ENCODE results near the gene STAT4. TPM values are rescaled to one million over a fixed set of nuclear protein-coding genes. Genes with fewer than 3 reads are reported as not detected.

STAT4 gene
- total and polyA plus RNA-seq, 2 donors: 7.5 to 13.9 TPM

GRCh38 chr2:191013682-191013931 lies 137.2 kb downstream of the STAT4 start:
- peaks cover 22 to 42% of the 10 kb centered on the region in 2 donors for H3K4me1 ChIP-seq (ENCODE audit: control insufficient read depth in 2 of 2, insufficient read depth in 2 of 2, low read length in 2 of 2)
- peak overlapping the region; percentile 89 to 91 for H3K4me3 ChIP-seq (ENCODE audit: low read length in 2 of 2)
- WGBS: under 1% methylated on average over 14 of the region's 14 CpGs
- H3K27me3 ChIP-seq (ENCODE audit: control insufficient read depth in 2 of 2, insufficient read depth in 1 of 2, low read length in 1 of 2): no peaks in the 10 kb centered on the region
- DNase-seq (ENCODE audit: low read depth in 6 of 9, low spot score in 9 of 9): no peak
- peaks cover 0 to 34% of the 10 kb centered on the region in 2 donors for H3K36me3 ChIP-seq (ENCODE audit: control insufficient read depth in 2 of 2, insufficient read depth in 2 of 2, low read length in 1 of 2)
- peak overlapping the region; percentile 98 to 99 for H3K27ac ChIP-seq (ENCODE audit: low read depth in 1 of 2, low read length in 1 of 2)
- peaks cover 0 to 3% of the 10 kb centered on the region in 2 donors for H3K9me3 ChIP-seq (ENCODE audit: control insufficient read depth in 2 of 2, insufficient read depth in 1 of 2, low read length in 1 of 2)

DNA sequence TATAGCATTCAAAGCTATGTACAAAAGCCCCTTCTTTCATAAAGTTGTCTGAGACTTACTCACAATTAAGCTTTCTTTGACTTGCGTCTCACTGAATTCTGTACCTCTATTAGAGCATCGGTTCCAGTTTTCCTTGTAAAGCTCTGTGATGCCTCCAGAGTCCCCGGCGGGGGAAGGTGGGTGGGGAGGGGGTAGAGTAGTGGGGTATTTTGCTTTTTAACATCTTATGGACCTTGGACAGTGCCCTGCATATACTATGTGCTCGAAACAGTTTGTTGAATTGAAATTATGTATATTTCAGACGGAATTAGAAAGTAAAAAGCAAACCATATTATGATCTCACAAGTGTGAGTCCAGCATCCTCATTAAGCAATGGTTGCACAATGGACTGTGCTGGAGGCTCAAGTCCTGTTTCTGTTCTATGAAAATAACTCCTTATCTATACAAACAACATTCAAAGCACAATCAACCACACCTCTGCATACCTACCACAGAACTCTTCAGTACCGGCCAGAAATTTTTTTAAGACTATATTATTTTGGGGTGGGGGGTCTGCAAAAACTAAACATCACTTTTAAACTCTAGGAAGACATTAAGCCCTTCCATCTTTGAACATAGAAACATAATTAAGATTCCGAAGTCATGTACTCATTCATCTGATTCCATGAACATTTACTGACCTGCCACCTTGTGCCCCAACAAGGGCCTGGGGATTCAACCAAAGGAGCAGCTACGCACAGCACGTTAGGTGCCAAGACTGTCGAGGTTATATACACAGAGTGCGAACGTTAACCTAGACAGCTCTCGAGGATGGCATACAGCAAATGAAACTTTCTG lies 137.7 kb downstream of the STAT4 start:
- Histone ChIP-seq H3K27ac (ENCODE audit: low read depth in 1 of 2, low read length in 1 of 2) (peak overlapping the region; percentile 98 to 99), H3K4me3 (ENCODE audit: low read length in 2 of 2) (peak overlapping the region; percentile 89 to 91), H3K27me3 (ENCODE audit: control insufficient read depth in 2 of 2, insufficient read depth in 1 of 2, low read length in 1 of 2) (no peaks in the 10 kb centered on the region), H3K36me3 (ENCODE audit: control insufficient read depth in 2 of 2, insufficient read depth in 2 of 2, low read length in 1 of 2) (peaks cover 0 to 38% of the 10 kb centered on the region in 2 donors), H3K9me3 (ENCODE audit: control insufficient read depth in 2 of 2, insufficient read depth in 1 of 2, low read length in 1 of 2) (peaks cover 0 to 3% of the 10 kb centered on the region in 2 donors), H3K4me1 (ENCODE audit: control insufficient read depth in 2 of 2, insufficient read depth in 2 of 2, low read length in 2 of 2) (peaks cover 24 to 41% of the 10 kb centered on the region in 2 donors)
- 44% methylated on average over 14 of the region's 14 CpGs for WGBS
- no peak for DNase-seq (ENCODE audit: low read depth in 6 of 9, low spot score in 9 of 9)

GRCh38 chr2:191012346-191012745 lies 138.4 kb downstream of the STAT4 start:
- H3K9me3 ChIP-seq (ENCODE audit: control insufficient read depth in 2 of 2, insufficient read depth in 1 of 2, low read length in 1 of 2): peaks cover 0 to 3% of the 10 kb centered on the region in 2 donors
- H3K4me3 ChIP-seq (ENCODE audit: low read length in 2 of 2): peak overlapping the region; percentile 89 to 91
- H3K27ac ChIP-seq (ENCODE audit: low read depth in 1 of 2, low read length in 1 of 2): peak overlapping the region in 1 of 2 donors; percentile 41
- WGBS: 95% methylated on average over 3 of the region's 3 CpGs
- DNase-seq (ENCODE audit: low read depth in 6 of 9, low spot score in 9 of 9): no peak
- H3K4me1 ChIP-seq (ENCODE audit: control insufficient read depth in 2 of 2, insufficient read depth in 2 of 2, low read length in 2 of 2): peaks cover 24 to 41% of the 10 kb centered on the region in 2 donors
- H3K36me3 ChIP-seq (ENCODE audit: control insufficient read depth in 2 of 2, insufficient read depth in 2 of 2, low read length in 1 of 2): peaks cover 0 to 44% of the 10 kb centered on the region in 2 donors
- H3K27me3 ChIP-seq (ENCODE audit: control insufficient read depth in 2 of 2, insufficient read depth in 1 of 2, low read length in 1 of 2): no peaks in the 10 kb centered on the region

GRCh38 chr2:191010887-191011885 lies 139.6 kb downstream of the STAT4 start:
- DNase-seq (ENCODE audit: low read depth in 6 of 9, low spot score in 9 of 9): no peak
- Histone ChIP-seq H3K27me3 (ENCODE audit: control insufficient read depth in 2 of 2, insufficient read depth in 1 of 2, low read length in 1 of 2) (no peaks in the 10 kb centered on the region), H3K9me3 (ENCODE audit: control insufficient read depth in 2 of 2, insufficient read depth in 1 of 2, low read length in 1 of 2) (peaks cover 0 to 3% of the 10 kb centered on the region in 2 donors), H3K4me3 (ENCODE audit: low read length in 2 of 2) (peak overlapping the region in 1 of 2 donors; percentile 89), H3K36me3 (ENCODE audit: control insufficient read depth in 2 of 2, insufficient read depth in 2 of 2, low read length in 1 of 2) (peaks cover 9 to 55% of the 10 kb centered on the region in 2 donors), H3K4me1 (ENCODE audit: control insufficient read depth in 2 of 2, insufficient read depth in 2 of 2, low read length in 2 of 2) (peaks cover 24 to 41% of the 10 kb centered on the region in 2 donors), H3K27ac (ENCODE audit: low read depth in 1 of 2, low read length in 1 of 2) (no peak overlapping the region)
- 91% methylated on average over 14 of the region's 14 CpGs for WGBS

- Histone ChIP-seq H3K27ac (ENCODE audit: low read depth in 1 of 2, low read length in 1 of 2) (no peak overlapping the region), H3K4me3 (ENCODE audit: low read length in 2 of 2) (no peak overlapping the region), H3K4me1 (ENCODE audit: control insufficient read depth in 2 of 2, insufficient read depth in 2 of 2, low read length in 2 of 2) (peaks cover 18 to 30% of the 10 kb centered on the region in 2 donors), H3K36me3 (ENCODE audit: control insufficient read depth in 2 of 2, insufficient read depth in 2 of 2, low read length in 1 of 2) (peaks cover 21 to 70% of the 10 kb centered on the region in 2 donors), H3K9me3 (ENCODE audit: control insufficient read depth in 2 of 2, insufficient read depth in 1 of 2, low read length in 1 of 2) (peaks cover 0 to 3% of the 10 kb centered on the region in 2 donors), H3K27me3 (ENCODE audit: control insufficient read depth in 2 of 2, insufficient read depth in 1 of 2, low read length in 1 of 2) (no peaks in the 10 kb centered on the region)
- WGBS: 97% methylated on average over 4 of the region's 4 CpGs
- no peak for DNase-seq (ENCODE audit: low read depth in 6 of 9, low spot score in 9 of 9)
Measured at GRCh38 chr2:191009541-191010374, 141.0 kb downstream of the STAT4 start.

DNA sequence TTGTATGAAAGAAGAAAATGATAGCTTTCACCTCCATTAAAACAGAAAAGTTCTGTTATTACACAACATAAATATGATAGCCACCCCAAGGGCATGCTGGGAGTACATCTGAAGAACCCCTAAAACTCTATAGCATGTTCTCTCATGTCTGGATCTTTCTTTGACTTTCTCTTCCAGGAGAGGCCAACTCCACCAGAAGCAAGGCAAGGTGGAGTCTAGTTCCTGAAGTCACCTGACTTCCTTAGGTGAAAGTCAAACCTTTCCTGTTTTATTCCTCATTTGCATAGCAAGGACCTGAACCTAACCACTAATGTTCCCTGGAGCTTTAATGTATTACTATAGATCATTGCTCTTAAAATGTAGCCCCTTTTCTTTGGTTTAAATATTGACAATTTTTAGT lies 142.5 kb downstream of the STAT4 start:
- Histone ChIP-seq H3K27me3 (ENCODE audit: control insufficient read depth in 2 of 2, insufficient read depth in 1 of 2, low read length in 1 of 2) (no peaks in the 10 kb centered on the region), H3K27ac (ENCODE audit: low read depth in 1 of 2, low read length in 1 of 2) (no peak overlapping the region), H3K36me3 (ENCODE audit: control insufficient read depth in 2 of 2, insufficient read depth in 2 of 2, low read length in 1 of 2) (peaks cover 36 to 84% of the 10 kb centered on the region in 2 donors)

GRCh38 chr2:191006997-191007783 lies 143.6 kb downstream of the STAT4 start:
- no peak overlapping the region for H3K27ac ChIP-seq (ENCODE audit: low read depth in 1 of 2, low read length in 1 of 2)
- H3K27me3 ChIP-seq (ENCODE audit: control insufficient read depth in 2 of 2, insufficient read depth in 1 of 2, low read length in 1 of 2): no peaks in the 10 kb centered on the region
- H3K9me3 ChIP-seq (ENCODE audit: control insufficient read depth in 2 of 2, insufficient read depth in 1 of 2, low read length in 1 of 2): peaks cover 4 to 10% of the 10 kb centered on the region in 2 donors
- H3K4me3 ChIP-seq (ENCODE audit: low read length in 2 of 2): no peak overlapping the region
- DNase-seq (ENCODE audit: low read depth in 6 of 9, low spot score in 9 of 9): no peak
- WGBS: 98% methylated on average over 4 of the region's 4 CpGs
- H3K4me1 ChIP-seq (ENCODE audit: control insufficient read depth in 2 of 2, insufficient read depth in 2 of 2, low read length in 2 of 2): peaks cover 6 to 15% of the 10 kb centered on the region in 2 donors
- H3K36me3 ChIP-seq (ENCODE audit: control insufficient read depth in 2 of 2, insufficient read depth in 2 of 2, low read length in 1 of 2): peaks cover 38 to 91% of the 10 kb centered on the region in 2 donors

More for the DNA sequence above, 142.5 kb downstream of the STAT4 start:
- H3K9me3 ChIP-seq (ENCODE audit: control insufficient read depth in 2 of 2, insufficient read depth in 1 of 2, low read length in 1 of 2): peaks cover 4 to 11% of the 10 kb centered on the region in 2 donors
- H3K4me3 ChIP-seq (ENCODE audit: low read length in 2 of 2): no peak overlapping the region
- H3K4me1 ChIP-seq (ENCODE audit: control insufficient read depth in 2 of 2, insufficient read depth in 2 of 2, low read length in 2 of 2): peaks cover 15 to 24% of the 10 kb centered on the region in 2 donors
- no peak for DNase-seq (ENCODE audit: low read depth in 6 of 9, low spot score in 9 of 9)

- H3K9me3 ChIP-seq (ENCODE audit: control insufficient read depth in 2 of 2, insufficient read depth in 1 of 2, low read length in 1 of 2): peaks cover 4 to 7% of the 10 kb centered on the region in 2 donors
- peaks cover 2 to 6% of the 10 kb centered on the region in 2 donors for H3K4me1 ChIP-seq (ENCODE audit: control insufficient read depth in 2 of 2, insufficient read depth in 2 of 2, low read length in 2 of 2)
- H3K36me3 ChIP-seq (ENCODE audit: control insufficient read depth in 2 of 2, insufficient read depth in 2 of 2, low read length in 1 of 2): peaks cover 38 to 92% of the 10 kb centered on the region in 2 donors
- no peak overlapping the region for H3K27ac ChIP-seq (ENCODE audit: low read depth in 1 of 2, low read length in 1 of 2)
- H3K4me3 ChIP-seq (ENCODE audit: low read length in 2 of 2): no peak overlapping the region
- DNase-seq (ENCODE audit: low read depth in 6 of 9, low spot score in 9 of 9): no peak
- 97% methylated on average over 3 of the region's 3 CpGs for WGBS
- no peaks in the 10 kb centered on the region for H3K27me3 ChIP-seq (ENCODE audit: control insufficient read depth in 2 of 2, insufficient read depth in 1 of 2, low read length in 1 of 2)
Measured at GRCh38 chr2:191006297-191006696, 144.5 kb downstream of the STAT4 start.
